GM06990 (cell line): ENCODE results near the gene LMF2.
"Not testable (repeated sequence)": the region's sequence is repeated elsewhere in the genome, so short reads cannot be mapped to it uniquely, and the experiment has no call there.

Experiments used
- DNase-seq: peaks from one replicate; pipeline ENCODE4 v3.0.0-alpha.2; 2011; ENCODE audit not compliant: insufficient read length; ENCODE audit errors: extremely low read depth
- H3K27me3 ChIP-seq: replicated peaks from 2 replicates; pipeline ENCODE4 v1.6.0; 2011; ENCODE audit warnings: low read length; ENCODE audit not compliant: control insufficient read depth, insufficient read depth
- H3K36me3 ChIP-seq: 2 replicates; pipeline ENCODE4 v1.5.1; 2011; ENCODE audit warnings: low read length; ENCODE audit not compliant: control insufficient read depth, insufficient read depth
- H3K4me3 ChIP-seq: replicated peaks from 2 replicates; pipeline ENCODE4 v1.5.1; 2011; ENCODE audit warnings: low read depth, mild to moderate bottlenecking, control low read depth, low read length
- TF ChIP-seq, protein P1 (sequence below): IDR thresholded peaks from 2 replicates; pipeline ENCODE4 v1.5.1; 2011; ENCODE audit warnings: low read length, control low read depth, mild to moderate bottlenecking, inconsistent platforms; ENCODE audit not compliant: insufficient read depth, poor library complexity, severe bottlenecking

The LMF2 gene

DNA sequence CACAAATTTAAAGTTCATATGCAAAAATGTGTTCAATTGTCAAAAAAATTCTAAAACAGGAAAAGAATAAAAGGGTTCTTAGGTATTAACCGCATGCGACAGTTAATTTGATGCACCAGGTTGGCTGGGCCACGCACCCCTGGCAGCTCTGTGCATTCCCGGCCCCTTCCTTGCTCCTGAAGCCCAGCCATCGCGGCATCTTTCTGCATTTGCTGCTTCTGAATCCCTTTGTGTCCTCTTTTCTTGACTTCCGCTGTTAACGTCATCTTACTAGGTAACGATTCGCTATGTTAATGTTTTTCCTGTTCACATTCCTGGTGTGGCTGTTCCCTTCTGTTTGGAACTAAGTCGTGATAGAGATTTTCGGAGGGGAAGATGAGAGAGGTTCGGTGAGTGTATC is 30.3 kb upstream of the LMF2 start:
- no peaks in the 10 kb centered on the region for H3K36me3 ChIP-seq
- no peaks in the 10 kb centered on the region for H3K27me3 ChIP-seq
- DNase-seq: no peak
- TF ChIP-seq, protein P1, sequence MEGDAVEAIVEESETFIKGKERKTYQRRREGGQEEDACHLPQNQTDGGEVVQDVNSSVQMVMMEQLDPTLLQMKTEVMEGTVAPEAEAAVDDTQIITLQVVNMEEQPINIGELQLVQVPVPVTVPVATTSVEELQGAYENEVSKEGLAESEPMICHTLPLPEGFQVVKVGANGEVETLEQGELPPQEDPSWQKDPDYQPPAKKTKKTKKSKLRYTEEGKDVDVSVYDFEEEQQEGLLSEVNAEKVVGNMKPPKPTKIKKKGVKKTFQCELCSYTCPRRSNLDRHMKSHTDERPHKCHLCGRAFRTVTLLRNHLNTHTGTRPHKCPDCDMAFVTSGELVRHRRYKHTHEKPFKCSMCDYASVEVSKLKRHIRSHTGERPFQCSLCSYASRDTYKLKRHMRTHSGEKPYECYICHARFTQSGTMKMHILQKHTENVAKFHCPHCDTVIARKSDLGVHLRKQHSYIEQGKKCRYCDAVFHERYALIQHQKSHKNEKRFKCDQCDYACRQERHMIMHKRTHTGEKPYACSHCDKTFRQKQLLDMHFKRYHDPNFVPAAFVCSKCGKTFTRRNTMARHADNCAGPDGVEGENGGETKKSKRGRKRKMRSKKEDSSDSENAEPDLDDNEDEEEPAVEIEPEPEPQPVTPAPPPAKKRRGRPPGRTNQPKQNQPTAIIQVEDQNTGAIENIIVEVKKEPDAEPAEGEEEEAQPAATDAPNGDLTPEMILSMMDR: no peak
- no peak overlapping the region for H3K4me3 ChIP-seq

GRCh38 chr22:50536226-50536625 is 28.7 kb upstream of the LMF2 start:
- no peaks in the 10 kb centered on the region for H3K36me3 ChIP-seq
- no peak for DNase-seq
- no peaks in the 10 kb centered on the region for H3K27me3 ChIP-seq
- no peak overlapping the region for H3K4me3 ChIP-seq
- TF ChIP-seq, protein P1: no peak

DNA sequence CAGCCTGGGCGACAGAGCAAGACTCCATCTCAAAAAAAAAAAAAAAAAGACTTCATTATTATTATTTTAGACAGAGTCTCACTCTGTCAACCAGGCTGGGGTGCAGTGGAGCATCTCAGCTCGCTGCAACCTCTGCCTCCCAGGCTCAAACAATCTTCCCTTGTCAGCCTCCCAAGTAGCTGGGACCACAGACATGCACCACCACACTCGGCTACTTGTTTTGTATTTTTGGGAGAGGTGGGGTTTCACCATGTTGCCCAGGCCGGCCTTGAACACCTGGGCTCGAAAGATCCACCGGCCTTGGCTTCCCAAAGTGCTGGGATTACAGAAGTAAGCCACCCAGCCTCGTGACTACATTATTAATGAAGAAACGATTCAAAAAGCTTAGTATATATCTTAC is 27.6 kb upstream of the LMF2 start:
- peak; percentile 57 for DNase-seq
- TF ChIP-seq, protein P1: no peak
- no peak overlapping the region for H3K4me3 ChIP-seq
- no peaks in the 10 kb centered on the region for H3K36me3 ChIP-seq
- H3K27me3 ChIP-seq: no peaks in the 10 kb centered on the region

DNA sequence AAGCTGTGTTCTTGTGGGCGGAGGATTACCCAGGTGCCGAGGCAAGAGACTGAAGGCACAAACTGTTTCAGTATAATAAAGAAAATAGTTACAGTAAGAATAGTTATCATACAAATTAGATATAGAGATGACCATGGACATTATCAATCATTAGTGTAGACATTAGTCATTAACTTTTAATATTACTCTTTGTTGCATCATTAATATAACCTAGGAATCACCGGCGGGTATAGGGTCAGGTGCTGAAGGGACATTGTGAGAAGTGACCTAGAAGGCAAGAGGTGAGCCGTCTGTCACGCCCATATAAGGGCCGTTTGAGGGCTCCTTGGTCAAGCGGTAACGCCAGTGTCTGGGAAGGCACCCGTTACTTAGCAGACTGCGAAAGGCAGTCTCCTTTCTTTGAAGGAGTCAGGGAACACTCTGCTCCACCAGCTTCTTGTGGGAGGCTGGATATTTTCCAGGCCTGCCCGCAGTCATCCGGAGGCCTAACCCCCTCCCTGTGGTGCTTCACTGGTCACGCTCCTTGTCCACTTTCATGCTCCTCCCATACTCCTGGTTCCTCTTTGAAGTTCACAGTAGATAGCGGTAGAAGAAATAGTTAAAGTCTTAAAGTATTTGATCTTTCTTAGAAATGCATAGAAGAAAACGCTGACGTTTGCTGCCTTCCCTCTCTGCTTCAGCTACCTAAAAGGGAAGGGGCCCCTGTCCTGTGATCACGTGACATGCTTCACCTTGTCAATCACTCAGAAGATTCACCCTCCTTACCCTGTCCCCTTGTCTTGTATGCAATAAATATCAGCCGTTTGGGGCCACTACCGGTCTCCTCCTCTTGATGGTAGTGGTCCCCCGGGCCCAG is 26.6 kb upstream of the LMF2 start:
- not testable (repeated sequence) for DNase-seq, H3K36me3 ChIP-seq, H3K27me3 ChIP-seq
- peak overlapping the region; percentile 24 for H3K4me3 ChIP-seq

DNA sequence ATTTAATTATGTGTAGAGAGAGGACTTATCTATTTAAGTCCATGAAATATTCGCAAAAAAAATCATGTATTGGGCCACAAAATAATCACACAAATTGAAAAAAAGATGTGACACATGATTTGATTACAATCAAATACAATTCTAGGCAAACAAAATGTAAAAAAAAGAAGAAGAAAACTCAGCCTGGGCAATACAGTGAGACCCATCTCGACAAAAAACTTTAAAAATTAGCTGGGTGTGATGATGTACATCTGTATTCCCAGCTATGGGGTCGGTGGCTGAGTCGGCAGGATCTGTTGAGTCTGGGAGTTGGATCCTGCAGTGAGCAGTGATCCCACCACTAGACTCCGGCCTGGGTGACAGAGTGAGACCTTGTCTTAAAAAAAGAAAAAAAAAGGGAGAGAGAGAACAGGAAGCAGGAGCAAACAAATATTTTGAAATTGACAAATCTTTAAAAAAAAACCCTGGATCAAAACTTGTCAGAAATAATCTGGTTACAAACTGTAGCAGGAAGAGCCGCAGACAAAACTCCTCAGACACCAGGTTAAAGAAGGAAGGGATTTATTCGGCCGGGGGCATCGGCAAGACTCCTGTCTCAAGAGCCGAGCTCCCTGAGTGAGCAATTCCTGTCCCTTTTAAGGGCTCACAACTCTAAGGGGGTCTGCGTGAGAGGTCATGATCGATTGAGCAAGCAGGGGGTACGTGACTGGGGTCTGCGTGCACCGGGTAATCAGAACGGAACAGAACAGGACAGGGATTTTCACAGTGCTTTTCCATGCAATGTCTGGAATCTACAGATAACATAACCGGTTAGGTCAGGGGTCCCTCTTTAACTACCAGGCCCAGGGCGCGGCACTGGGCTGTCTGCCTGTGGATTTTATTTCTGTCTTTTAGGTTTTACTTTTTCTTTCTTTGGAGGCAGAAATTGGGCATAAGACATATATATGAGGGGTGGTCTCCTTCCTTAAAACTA is 25.6 kb upstream of the LMF2 start:
- TF ChIP-seq, protein P1: no peak
- Histone ChIP-seq H3K36me3 (no peaks in the 10 kb centered on the region), H3K4me3 (peak overlapping the region; percentile 90), H3K27me3 (no peaks in the 10 kb centered on the region)
- no peak for DNase-seq
